Activated B cell treated with CpG ODN at 0.5 μM for 24 hours (primary cell): ENCODE measurements around the gene KIF5C. TPM values are rescaled to one million over a fixed set of nuclear protein-coding genes. Genes with fewer than 3 reads are reported as not detected.

ENCODE experiments used
- ATAC-seq: fragments of 200-7000 bp; cut with Tn5 transposase; one replicate; pipeline ENCODE4 v1.10.0; 2021; ENCODE audit warnings: low read depth, mild to moderate bottlenecking, moderate library complexity
- CTCF ChIA-PET: fragments of 350-600 bp; sonication (Branson Sonifier 250); formaldehyde crosslinking; loops from one replicate; lab custom pipeline; 2021; ENCODE audit warnings: antibody characterized with exemption; lab: Charles Lee
- POLR2A ChIA-PET: fragments of 350-600 bp; sonication (Branson Sonifier 250); formaldehyde crosslinking; loops from one replicate; lab custom pipeline; 2021; ENCODE audit warnings: antibody characterized with exemption; lab: Charles Lee
- DNase-seq: peaks from one replicate; pipeline ENCODE4 v3.0.0; 2022
- H3K27ac Mint-ChIP-seq: one replicate; pipeline ENCODE4 v1.8.0; 2020; ENCODE audit warnings: mixed read lengths
- H3K27me3 Mint-ChIP-seq: one replicate; pipeline ENCODE4 v1.8.0; 2021; ENCODE audit warnings: mixed read lengths
- H3K36me3 Mint-ChIP-seq: one replicate; pipeline ENCODE4 v1.8.0; 2021; ENCODE audit warnings: low read depth, mixed read lengths
- H3K4me1 Mint-ChIP-seq: one replicate; pipeline ENCODE4 v1.8.0; 2021; ENCODE audit warnings: mixed read lengths
- H3K4me3 Mint-ChIP-seq: one replicate; pipeline ENCODE4 v1.8.0; 2020; ENCODE audit warnings: mild to moderate bottlenecking, mixed read lengths
- H3K9me3 Mint-ChIP-seq: one replicate; pipeline ENCODE4 v1.8.0; 2020; ENCODE audit warnings: mixed read lengths
- CTCF ChIP-seq: fragments of 200-600 bp; IDR thresholded peaks from one replicate; pipeline ENCODE4 v1.8.0; 2022; ENCODE audit warnings: antibody characterized with exemption, mild to moderate bottlenecking
- intact Hi-C: fragments of 100-400 bp; cut with micrococcal nuclease; formaldehyde crosslinking; loops from one replicate; pipeline ENCODE4 v1.15.1; 2024
- total RNA-seq: library from RNA; stranded (reverse); gene quantifications from 2 replicates; pipeline ENCODE4 v1.2.3, GENCODE V29; 2022

The KIF5C gene
- total RNA-seq, 1 donor from 2014 or later, result 2.6 TPM

DNA sequence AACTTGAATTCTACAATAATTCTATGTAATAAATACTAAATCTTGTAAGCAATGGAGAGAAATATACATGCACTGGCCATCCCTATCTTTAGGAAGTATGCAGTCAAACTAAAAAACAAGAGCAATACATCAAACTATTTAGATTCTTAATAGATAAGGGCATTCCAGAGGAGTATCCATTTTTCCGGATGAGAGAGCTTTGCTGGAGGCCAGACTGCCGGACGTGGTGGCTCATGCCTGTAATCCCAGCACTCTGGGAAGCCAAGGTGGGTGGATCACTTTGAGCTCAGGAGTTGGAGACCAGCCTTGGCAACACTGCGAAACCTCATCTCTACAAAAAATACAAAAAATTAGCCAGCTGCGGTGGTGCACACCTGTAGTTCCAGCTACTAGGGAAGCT is 60.8 kb downstream of the KIF5C start:
- ATAC-seq (no peak), DNase-seq (no peak)
- intact Hi-C loops, result no loop called here
- no peaks in the 10 kb centered on the region for H3K36me3 Mint-ChIP-seq
- no peaks in the 10 kb centered on the region for H3K4me1 Mint-ChIP-seq
- ChIA-PET CTCF (interaction anchor here (1.1 kb wide), 1 partner anchor 9 kb away, joined by 4 read pairs; no protein-coding TSS in a partner anchor), POLR2A (no interaction called here)
- TF ChIP-seq CTCF, result no peak
- H3K27ac Mint-ChIP-seq, result no peak overlapping the region
- no peaks in the 10 kb centered on the region for H3K27me3 Mint-ChIP-seq
- no peak overlapping the region for H3K4me3 Mint-ChIP-seq
- no peaks in the 10 kb centered on the region for H3K9me3 Mint-ChIP-seq

GRCh38 chr2:148936857-148937450 is 61.9 kb downstream of the KIF5C start:
- POLR2A ChIA-PET, result no interaction called here
- DNase-seq, result no peak
- TF ChIP-seq CTCF, result no peak
- H3K9me3 Mint-ChIP-seq, result no peaks in the 10 kb centered on the region
- ATAC-seq, result no peak
- no peaks in the 10 kb centered on the region for H3K4me1 Mint-ChIP-seq
- no peak overlapping the region for H3K27ac Mint-ChIP-seq
- no peak overlapping the region for H3K4me3 Mint-ChIP-seq
- CTCF ChIA-PET, result interaction anchor here (1.1 to 1.2 kb wide), 2 partner anchors 10 kb away, joined by 3 to 4 read pairs; no protein-coding TSS in a partner anchor
- H3K27me3 Mint-ChIP-seq, result no peaks in the 10 kb centered on the region
- intact Hi-C loops, result no loop called here
- no peaks in the 10 kb centered on the region for H3K36me3 Mint-ChIP-seq

GRCh38 chr2:148939271-148939670 is 64.2 kb downstream of the KIF5C start:
- ATAC-seq (no peak), DNase-seq (no peak)
- Mint-ChIP-seq H3K27ac (no peak overlapping the region), H3K9me3 (no peaks in the 10 kb centered on the region), H3K4me1 (no peaks in the 10 kb centered on the region), H3K36me3 (no peaks in the 10 kb centered on the region), H3K4me3 (no peak overlapping the region), H3K27me3 (no peaks in the 10 kb centered on the region)
- no peak for TF ChIP-seq CTCF
- ChIA-PET POLR2A (no interaction called here), CTCF (no interaction called here)
- intact Hi-C loops, result no loop called here

- H3K4me1 Mint-ChIP-seq, result no peaks in the 10 kb centered on the region
- H3K4me3 Mint-ChIP-seq, result no peak overlapping the region
- H3K36me3 Mint-ChIP-seq, result no peaks in the 10 kb centered on the region
- ATAC-seq (no peak), DNase-seq (no peak)
- no peak overlapping the region for H3K27ac Mint-ChIP-seq
- H3K27me3 Mint-ChIP-seq, result no peaks in the 10 kb centered on the region
- ChIA-PET CTCF (no interaction called here), POLR2A (no interaction called here)
- H3K9me3 Mint-ChIP-seq, result no peaks in the 10 kb centered on the region
- intact Hi-C loops, result no loop called here
- TF ChIP-seq CTCF, result no peak
Observed at GRCh38 chr2:148943097-148943496, 68.1 kb downstream of the KIF5C start.

GRCh38 chr2:148944536-148944935 is 69.5 kb downstream of the KIF5C start:
- DNase-seq (no peak), ATAC-seq (no peak)
- ChIA-PET CTCF (no interaction called here), POLR2A (no interaction called here)
- peaks cover 5% of the 10 kb centered on the region for H3K4me1 Mint-ChIP-seq
- intact Hi-C loops, result no loop called here
- no peaks in the 10 kb centered on the region for H3K9me3 Mint-ChIP-seq
- no peak overlapping the region for H3K4me3 Mint-ChIP-seq
- no peak for TF ChIP-seq CTCF
- no peaks in the 10 kb centered on the region for H3K36me3 Mint-ChIP-seq
- H3K27ac Mint-ChIP-seq, result no peak overlapping the region
- no peaks in the 10 kb centered on the region for H3K27me3 Mint-ChIP-seq
